Endodermal cell (in vitro differentiated cells): Measurements from ENCODE around the gene RHOA. TPM values are rescaled to one million over a fixed set of nuclear protein-coding genes. Genes with fewer than 3 reads are reported as not detected.

Experiments used
- DNase-seq: peaks from one replicate; pipeline ENCODE4 v3.0.0-alpha.2; 2017
- H3K27ac ChIP-seq: 2 replicates; pipeline ENCODE4 v1.5.1; 2013; ENCODE audit warnings: mild to moderate bottlenecking, low read depth, low read length, moderate library complexity
- H3K27me3 ChIP-seq: 2 replicates; pipeline ENCODE4 v1.6.1; 2013; ENCODE audit warnings: mild to moderate bottlenecking, low read length, moderate library complexity; ENCODE audit not compliant: insufficient read depth, control insufficient read depth, poor library complexity, severe bottlenecking
- H3K36me3 ChIP-seq: 2 replicates; pipeline ENCODE4 v1.7.0; 2013; ENCODE audit warnings: mild to moderate bottlenecking, low read length, moderate library complexity; ENCODE audit not compliant: control insufficient read depth, insufficient read depth
- H3K4me1 ChIP-seq: one replicate; pipeline ENCODE4 v1.7.0; 2013; ENCODE audit warnings: low read length; ENCODE audit not compliant: control insufficient read depth, insufficient read depth
- H3K4me3 ChIP-seq: 2 replicates; pipeline ENCODE4 v1.5.1; 2013; ENCODE audit warnings: mild to moderate bottlenecking, low read length, moderate library complexity
- H3K9ac ChIP-seq: 2 replicates; pipeline ENCODE4 v1.6.1; 2013; ENCODE audit warnings: mild to moderate bottlenecking, low read length, moderate library complexity; ENCODE audit not compliant: poor library complexity, severe bottlenecking; ENCODE audit errors: extremely low read depth
- H3K9me3 ChIP-seq: 2 replicates; pipeline ENCODE4 v1.6.1; 2013; ENCODE audit warnings: mild to moderate bottlenecking, low read length, moderate library complexity; ENCODE audit not compliant: control insufficient read depth
- H3K27ac Mint-ChIP-seq: 2 replicates; pipeline ENCODE4 v1.8.0; 2020; ENCODE audit warnings: mixed read lengths
- H3K27me3 Mint-ChIP-seq: 2 replicates; pipeline ENCODE4 v1.8.0; 2021; ENCODE audit warnings: mild to moderate bottlenecking, mixed read lengths; ENCODE audit not compliant: insufficient read depth
- H3K36me3 Mint-ChIP-seq: 2 replicates; pipeline ENCODE4 v1.8.0; 2020; ENCODE audit warnings: low read depth, mixed read lengths
- H3K4me1 Mint-ChIP-seq: 2 replicates; pipeline ENCODE4 v1.8.0; 2020; ENCODE audit warnings: mixed read lengths
- H3K4me3 Mint-ChIP-seq: 2 replicates; pipeline ENCODE4 v1.8.0; 2020; ENCODE audit warnings: mild to moderate bottlenecking, moderate library complexity, mixed read lengths
- H3K9me3 Mint-ChIP-seq: 2 replicates; pipeline ENCODE4 v1.8.0; 2020; ENCODE audit warnings: mild to moderate bottlenecking, mixed read lengths
- WGBS, 2 experiments: methylation state at CpG; one replicate each; pipeline versions ENCODE4 v1.1.5 to v1.1.7; 2013; ENCODE audit warnings: missing lambda C conversion rate in 2 of 2, mixed read lengths in 1 of 2; ENCODE audit not compliant: insufficient coverage in 1 of 2, insufficient read length in 1 of 2; 5-methylcytosine and 5-hydroxymethylcytosine counted together
- total RNA-seq, 2 donors: library from RNA; stranded (reverse); fragmentation: NEBNext Ultra II Directional in 1 of 2; extraction: Animal tissue kit (Norgen Biotek cat#: 25700) in 1 of 2; gene quantifications; 2 replicates in 1 of 2; 3 replicates in 1 of 2; pipeline ENCODE4 v1.2.1, GENCODE V29; 2021
- TF ChIP-seq, protein P1 (sequence below): fragments of 200-600 bp; sonication (generic); conservative IDR thresholded peaks from 2 replicates; pipeline ENCODE4 v1.5.0; 2021; ENCODE audit warnings: antibody characterized with exemption, mild to moderate bottlenecking

RHOA gene
- total RNA-seq, 2 donors from 2014 or later, result 359 to 371 TPM

GRCh38 chr3:49378249-49378895 is 33.4 kb downstream of the RHOA start:
- H3K9ac ChIP-seq, result no peak overlapping the region
- peaks cover 2% of the 10 kb centered on the region for H3K4me1 Mint-ChIP-seq
- H3K36me3 ChIP-seq, result peaks cover 22% of the 10 kb centered on the region
- no peaks in the 10 kb centered on the region for H3K27me3 Mint-ChIP-seq
- no peaks in the 10 kb centered on the region for H3K9me3 ChIP-seq
- no peak for DNase-seq
- TF ChIP-seq, protein P1, sequence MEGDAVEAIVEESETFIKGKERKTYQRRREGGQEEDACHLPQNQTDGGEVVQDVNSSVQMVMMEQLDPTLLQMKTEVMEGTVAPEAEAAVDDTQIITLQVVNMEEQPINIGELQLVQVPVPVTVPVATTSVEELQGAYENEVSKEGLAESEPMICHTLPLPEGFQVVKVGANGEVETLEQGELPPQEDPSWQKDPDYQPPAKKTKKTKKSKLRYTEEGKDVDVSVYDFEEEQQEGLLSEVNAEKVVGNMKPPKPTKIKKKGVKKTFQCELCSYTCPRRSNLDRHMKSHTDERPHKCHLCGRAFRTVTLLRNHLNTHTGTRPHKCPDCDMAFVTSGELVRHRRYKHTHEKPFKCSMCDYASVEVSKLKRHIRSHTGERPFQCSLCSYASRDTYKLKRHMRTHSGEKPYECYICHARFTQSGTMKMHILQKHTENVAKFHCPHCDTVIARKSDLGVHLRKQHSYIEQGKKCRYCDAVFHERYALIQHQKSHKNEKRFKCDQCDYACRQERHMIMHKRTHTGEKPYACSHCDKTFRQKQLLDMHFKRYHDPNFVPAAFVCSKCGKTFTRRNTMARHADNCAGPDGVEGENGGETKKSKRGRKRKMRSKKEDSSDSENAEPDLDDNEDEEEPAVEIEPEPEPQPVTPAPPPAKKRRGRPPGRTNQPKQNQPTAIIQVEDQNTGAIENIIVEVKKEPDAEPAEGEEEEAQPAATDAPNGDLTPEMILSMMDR, result no peak
- no peak overlapping the region for H3K27ac ChIP-seq
- 94 to 98% methylated on average over 9 to 11 of the region's 11 CpGs for WGBS, 2 experiments
- H3K4me3 ChIP-seq, result no peak overlapping the region
- H3K9me3 Mint-ChIP-seq, result no peaks in the 10 kb centered on the region
- peaks cover 26% of the 10 kb centered on the region for H3K36me3 Mint-ChIP-seq
- H3K4me1 ChIP-seq, result no peaks in the 10 kb centered on the region
- H3K27me3 ChIP-seq, result no peaks in the 10 kb centered on the region
- no peak overlapping the region for H3K27ac Mint-ChIP-seq
- H3K4me3 Mint-ChIP-seq, result no peak overlapping the region

DNA sequence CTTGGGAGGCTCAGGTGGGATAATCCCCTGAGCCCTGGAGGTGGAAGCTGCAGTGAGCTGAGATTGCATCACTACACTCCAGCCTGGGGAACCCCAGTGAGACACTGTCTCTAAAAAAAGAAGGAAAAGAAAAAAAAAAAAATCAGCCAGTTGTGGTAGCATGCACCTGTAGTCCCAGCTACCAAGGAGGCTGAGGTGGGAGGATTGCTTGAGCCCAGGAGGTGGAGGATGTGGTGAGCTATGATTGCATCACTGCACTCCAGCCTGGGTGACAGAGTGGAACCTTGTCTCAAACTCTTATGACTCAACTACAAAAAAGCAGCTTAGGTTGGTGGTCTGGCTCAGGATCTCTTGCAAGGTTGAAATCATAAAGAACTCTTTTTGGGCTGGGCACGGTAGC is 34.3 kb downstream of the RHOA start:
- WGBS, 2 experiments, result 90 to 96% methylated on average over 1 of the region's 1 CpG
- TF ChIP-seq, protein P1, result no peak
- no peaks in the 10 kb centered on the region for H3K9me3 ChIP-seq
- peaks cover 31% of the 10 kb centered on the region for H3K36me3 ChIP-seq
- no peaks in the 10 kb centered on the region for H3K9me3 Mint-ChIP-seq
- no peaks in the 10 kb centered on the region for H3K4me1 ChIP-seq
- H3K9ac ChIP-seq, result no peak overlapping the region
- H3K4me3 ChIP-seq, result no peak overlapping the region
- no peaks in the 10 kb centered on the region for H3K27me3 Mint-ChIP-seq
- no peak for DNase-seq
- H3K27ac ChIP-seq, result no peak overlapping the region
- H3K27ac Mint-ChIP-seq, result peak overlapping the region; percentile 28
- H3K4me3 Mint-ChIP-seq, result no peak overlapping the region
- H3K27me3 ChIP-seq, result no peaks in the 10 kb centered on the region
- peaks cover 2% of the 10 kb centered on the region for H3K4me1 Mint-ChIP-seq
- peaks cover 33% of the 10 kb centered on the region for H3K36me3 Mint-ChIP-seq

GRCh38 chr3:49371946-49372345 is 39.8 kb downstream of the RHOA start:
- no peak overlapping the region for H3K27ac ChIP-seq
- no peaks in the 10 kb centered on the region for H3K27me3 ChIP-seq
- no peak overlapping the region for H3K4me3 ChIP-seq
- H3K4me1 ChIP-seq, result no peaks in the 10 kb centered on the region
- H3K27ac Mint-ChIP-seq, result peak overlapping the region; percentile 17
- peaks cover 70% of the 10 kb centered on the region for H3K36me3 Mint-ChIP-seq
- no peaks in the 10 kb centered on the region for H3K27me3 Mint-ChIP-seq
- H3K9ac ChIP-seq, result no peak overlapping the region
- H3K4me1 Mint-ChIP-seq, result no peaks in the 10 kb centered on the region
- no peak overlapping the region for H3K4me3 Mint-ChIP-seq
- TF ChIP-seq, protein P1, result no peak
- DNase-seq, result no peak
- H3K36me3 ChIP-seq, result peaks cover 67% of the 10 kb centered on the region
- H3K9me3 Mint-ChIP-seq, result no peaks in the 10 kb centered on the region
- no peaks in the 10 kb centered on the region for H3K9me3 ChIP-seq
